Right lobe of liver (tissue), 4 donors: Measurements from ENCODE around the gene DPAGT1.

Experiments
- CTCF ChIP-seq, 4 donors: fragments of 200-600 bp in 3 of 4; fragments of 450-650 bp in 1 of 4; IDR thresholded peaks; one replicate each; pipeline versions ENCODE4 v1.5.1 to v1.8.0; 2016 to 2022; ENCODE audit warnings: antibody characterized with exemption in 4 of 4, mild to moderate bottlenecking in 2 of 4
- POLR2A ChIP-seq: fragments of 450-650 bp; IDR thresholded peaks from one replicate; pipeline ENCODE4 v1.6.1; 2017; ENCODE audit warnings: antibody characterized with exemption, mild to moderate bottlenecking
- donor health status: DM: no; HTN: no; CAD: no.
- donor health status: DM: no; HTN: no; CAD: no.
- donor health status: DM: no; HTN: yes; CAD: no.

GRCh38 chr11:119106564-119107537, 5.2 kb upstream of the DPAGT1 start, which contains the start of gene C2CD2L:
- peak; percentile 63 for TF ChIP-seq POLR2A
- TF ChIP-seq CTCF (IDR thresholded peaks at IDR 0.05), result no peak
